SK-MEL-5 (cell line): Measurements from ENCODE around the gene TMEM35B. TPM values are rescaled to one million over a fixed set of nuclear protein-coding genes. Genes with fewer than 3 reads are reported as not detected.
"Not testable (repeated sequence)": the region's sequence is repeated elsewhere in the genome, so short reads cannot be mapped to it uniquely, and the experiment has no call there.

ENCODE experiments used
- DNase-seq: peaks from one replicate; pipeline ENCODE4 v3.0.0-alpha.2; 2016; ENCODE audit warnings: low read depth, low spot score
- in situ Hi-C: cut with HindIII; loops from 2 replicates; pipeline ENCODE4 v1.10.0; 2016; ENCODE audit warnings: low sequenced_read_pairs, high pct_unique_total_duplicates, low pct_unique_long_range_greater_than_20kb
- total RNA-seq: library from RNA; depleted of rRNA; stranded (reverse); fragments of >200 nt; shearing (Covaris generic); gene quantifications from 2 replicates; pipeline ENCODE4 v1.2.3, GENCODE V29; 2014

Gene TMEM35B
- total RNA-seq, 1 experiment from 2014 or later = 22.9 TPM

DNA sequence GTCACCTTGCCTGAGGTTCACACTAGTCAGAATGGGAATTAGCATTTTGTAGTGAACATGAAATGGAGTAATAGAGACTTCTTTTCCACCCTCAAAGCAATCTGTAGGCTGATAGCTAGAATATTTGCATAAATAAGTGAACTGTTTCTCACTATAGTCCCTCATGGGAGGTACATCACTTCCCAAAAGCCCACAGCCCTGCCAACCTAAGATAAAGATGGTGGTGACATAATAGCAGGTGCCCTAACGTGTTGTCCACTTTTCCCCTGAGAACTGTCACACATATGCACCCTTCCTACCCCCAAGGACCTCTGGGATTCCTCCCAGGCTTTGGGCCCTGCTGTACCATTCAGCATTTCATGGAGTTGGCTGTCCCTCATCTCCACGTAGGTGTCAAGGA is 4.4 kb downstream of the TMEM35B start:
- in situ Hi-C loops = no loop called here
- DNase-seq = no peak

DNA sequence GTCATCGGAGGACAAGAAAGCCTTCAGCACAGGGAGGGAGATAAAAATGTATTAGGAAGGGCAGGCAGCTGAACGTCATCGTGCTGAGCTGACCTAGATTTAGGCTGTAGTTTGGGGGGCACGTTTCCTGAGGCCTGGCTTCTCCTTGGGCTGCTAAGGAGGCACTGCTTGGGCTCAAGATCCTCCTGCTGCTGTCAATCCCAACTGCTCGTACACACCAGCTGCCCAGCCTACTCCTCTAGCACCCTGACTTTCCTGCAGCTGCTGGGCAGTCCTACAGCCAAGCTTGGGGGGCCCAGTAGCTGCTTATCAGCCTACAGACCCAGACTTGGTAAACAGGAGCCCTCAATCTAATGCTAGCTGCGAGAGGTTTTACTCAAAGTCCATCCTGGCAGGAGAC is 6.2 kb downstream of the TMEM35B start:
- in situ Hi-C loops = no loop called here
- no peak for DNase-seq

DNA sequence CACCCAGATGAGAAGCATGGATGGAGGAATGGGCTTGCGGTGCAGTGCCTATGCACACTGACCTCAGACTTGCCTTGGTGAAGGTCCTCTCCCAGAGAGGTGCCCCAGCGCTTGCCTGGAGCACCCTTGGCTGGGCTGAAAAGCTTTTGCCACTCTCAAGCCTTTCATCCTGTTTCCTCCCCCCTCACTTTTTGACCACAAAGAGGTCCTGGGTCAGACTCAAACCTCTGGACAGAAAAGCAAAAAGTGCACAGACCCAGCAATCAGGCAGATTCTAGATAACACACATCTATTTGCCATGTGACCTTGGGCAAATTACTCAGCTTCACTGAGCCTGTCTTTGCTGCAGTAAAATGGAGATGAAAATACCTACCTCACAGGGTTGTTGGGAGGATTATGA is 7.3 kb downstream of the TMEM35B start:
- DNase-seq = no peak
- in situ Hi-C loops = no loop called here

DNA sequence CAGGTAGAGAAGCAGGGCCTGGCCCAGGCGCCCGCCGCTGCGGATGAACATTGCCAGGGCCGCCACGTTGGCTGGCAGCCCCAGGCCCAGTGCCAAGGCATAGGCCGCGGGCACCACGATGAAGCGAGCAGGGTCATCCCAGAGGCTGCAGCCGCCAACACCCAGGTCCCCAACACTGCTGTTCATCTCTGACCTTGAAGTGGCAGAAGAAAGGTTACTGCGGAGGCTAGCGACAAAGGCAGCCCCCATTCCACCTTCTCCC is 8.0 kb downstream of the TMEM35B start:
- in situ Hi-C loops = no loop called here
- no peak for DNase-seq

- no peak for DNase-seq
- in situ Hi-C loops = no loop called here
Observed at GRCh38 chr1:34976384-34977209, 8.6 kb downstream of the TMEM35B start.

GRCh38 chr1:34975771-34976170 is 9.4 kb downstream of the TMEM35B start:
- in situ Hi-C loops = no loop called here
- DNase-seq = no peak

DNA sequence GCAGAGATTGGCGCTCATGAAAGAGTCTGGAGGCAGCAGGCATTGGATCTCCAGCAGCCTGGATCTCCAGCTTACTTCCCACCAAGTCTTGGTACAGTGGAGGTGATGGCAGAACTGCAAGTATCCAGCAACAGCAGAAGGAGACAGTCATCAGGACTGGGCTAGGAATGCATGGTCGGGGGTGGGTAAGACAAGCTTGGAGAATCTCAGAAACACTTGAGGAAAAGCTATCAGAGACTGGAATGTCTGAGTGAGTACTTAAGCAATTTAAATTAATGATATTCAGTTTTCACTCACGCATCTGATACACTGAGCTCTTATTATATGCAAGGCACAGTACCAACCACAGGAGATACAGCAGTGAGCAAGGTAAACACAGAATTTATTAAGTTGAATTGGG is 9.8 kb downstream of the TMEM35B start:
- in situ Hi-C loops = no loop called here
- DNase-seq = no peak

GRCh38 chr1:34974626-34975025 is 10.5 kb downstream of the TMEM35B start:
- in situ Hi-C loops = no loop called here
- no peak for DNase-seq

DNA sequence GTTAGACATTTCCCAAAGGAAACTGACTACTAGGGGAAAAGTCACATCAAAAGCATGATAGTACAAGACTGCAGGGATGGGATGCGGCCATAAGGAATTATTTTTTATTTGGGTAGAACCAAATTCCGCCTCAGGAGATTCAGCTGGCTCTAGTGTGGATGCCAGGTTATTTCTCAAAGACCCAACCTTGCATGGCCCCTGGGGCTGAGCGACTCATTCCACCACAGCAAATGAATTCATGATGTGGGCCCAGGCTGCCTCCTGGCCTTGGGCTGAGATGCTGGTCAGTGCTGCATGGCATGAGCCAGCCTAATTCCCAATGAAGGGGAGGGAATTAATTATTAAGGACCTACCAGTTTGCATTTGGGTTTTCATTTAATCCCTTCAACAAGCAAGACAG is 11.8 kb downstream of the TMEM35B start:
- no peak for DNase-seq
- in situ Hi-C loops = no loop called here

GRCh38 chr1:34970829-34971228 is 14.3 kb downstream of the TMEM35B start:
- DNase-seq = no peak
- in situ Hi-C loops = no loop called here

GRCh38 chr1:34970220-34970735 is 14.9 kb downstream of the TMEM35B start:
- DNase-seq = no peak
- in situ Hi-C loops = no loop called here

DNA sequence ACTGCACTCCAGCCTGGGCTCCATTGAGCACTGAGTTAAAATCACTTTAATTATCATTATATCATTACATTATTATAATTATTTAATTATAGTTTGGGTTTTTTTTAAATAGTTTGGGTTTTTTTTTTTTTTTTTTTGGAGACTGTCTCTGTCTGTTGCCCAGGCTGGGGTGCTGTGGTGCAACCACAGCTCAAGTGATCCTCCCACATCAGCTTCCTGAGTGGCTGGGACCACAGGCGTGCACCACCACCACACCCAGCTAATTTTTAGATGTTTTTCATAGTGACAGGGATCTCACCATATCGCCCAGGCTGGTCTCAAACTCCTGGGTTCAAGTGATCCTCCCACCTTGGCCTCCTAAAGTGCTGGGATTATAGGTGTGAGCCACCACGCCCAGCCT is 16.9 kb downstream of the TMEM35B start:
- DNase-seq, in situ Hi-C loops: not testable (repeated sequence)

DNA sequence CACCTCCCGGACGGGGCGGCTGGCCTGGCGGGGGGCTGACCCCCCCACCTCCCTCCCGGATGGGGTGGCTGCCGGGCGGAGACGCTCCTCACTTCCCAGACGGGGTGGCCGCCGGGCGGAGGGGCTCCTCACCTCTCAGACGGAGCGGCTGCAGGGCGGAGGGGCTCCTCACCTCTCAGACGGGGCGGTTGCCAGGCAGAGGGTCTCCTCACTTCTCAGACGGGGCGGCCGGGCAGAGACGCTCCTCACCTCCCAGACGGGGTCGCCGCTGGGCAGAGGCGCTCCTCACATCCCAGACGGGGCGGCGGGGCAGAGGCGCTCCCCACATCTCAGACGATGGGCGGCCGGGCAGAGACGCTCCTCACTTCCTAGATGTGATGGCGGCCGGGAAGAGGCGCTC is 17.5 kb downstream of the TMEM35B start:
- DNase-seq, in situ Hi-C loops: not testable (repeated sequence)

DNA sequence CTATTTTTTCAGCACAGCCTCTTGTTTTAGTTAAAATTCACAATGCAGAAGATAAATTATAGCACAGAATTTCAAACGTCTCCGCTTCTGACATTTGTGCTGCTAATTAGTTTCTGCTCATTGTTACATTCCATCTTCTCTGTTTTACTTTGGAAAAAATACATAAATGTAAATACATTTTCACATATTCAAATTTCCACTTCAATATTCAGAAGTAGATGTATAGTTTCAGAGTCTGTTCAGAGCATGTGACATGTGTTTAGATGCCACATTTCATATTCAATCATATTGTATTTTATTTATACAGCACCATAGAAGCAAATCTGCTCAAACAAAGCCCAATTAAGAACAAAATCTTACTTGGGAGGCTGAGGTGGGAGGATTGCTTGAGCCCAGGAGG is 19.6 kb downstream of the TMEM35B start:
- in situ Hi-C loops = no loop called here
- DNase-seq = no peak

DNA sequence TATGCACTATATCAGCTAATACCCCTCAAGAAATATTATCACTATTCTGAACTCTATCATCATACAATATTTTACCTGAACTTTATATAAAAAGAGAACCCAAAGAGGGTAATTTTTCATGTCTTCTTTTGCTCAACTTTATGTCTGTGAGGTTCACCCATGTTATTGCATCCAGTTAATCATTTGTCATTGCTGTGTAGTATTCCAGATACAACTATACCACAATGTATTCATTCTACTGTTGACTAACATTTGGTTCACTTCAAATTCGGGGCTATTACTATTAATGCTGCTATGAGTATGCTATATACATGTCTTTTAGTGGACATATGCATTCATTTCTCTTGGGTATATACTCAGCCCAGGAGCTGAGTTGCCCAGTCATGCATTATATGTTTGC is 34.7 kb downstream of the TMEM35B start:
- no peak for DNase-seq
- in situ Hi-C loops = no loop called here

DNA sequence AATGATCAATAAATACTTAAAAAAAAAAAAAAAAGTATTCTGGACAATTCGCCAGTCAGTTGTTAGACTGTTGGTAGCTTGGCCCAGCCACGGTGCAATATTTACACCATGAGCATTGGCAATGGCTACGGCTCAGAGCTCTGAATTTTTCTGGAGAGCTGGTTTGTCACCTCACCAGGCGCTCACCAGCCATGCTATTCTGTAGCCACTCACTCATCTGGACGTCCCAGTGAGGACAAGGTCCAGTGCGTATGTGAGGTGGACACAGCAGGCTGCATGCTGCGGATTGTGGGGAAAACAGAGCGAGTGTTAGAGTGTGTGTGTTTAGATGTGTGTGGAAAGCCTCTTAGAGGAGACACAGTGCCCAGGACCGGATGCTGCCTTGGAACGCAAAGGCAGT is 36.4 kb downstream of the TMEM35B start:
- DNase-seq, in situ Hi-C loops: not testable (repeated sequence)

GRCh38 chr1:34947641-34948314 is 37.4 kb downstream of the TMEM35B start:
- in situ Hi-C loops, DNase-seq: not testable (repeated sequence)

DNA sequence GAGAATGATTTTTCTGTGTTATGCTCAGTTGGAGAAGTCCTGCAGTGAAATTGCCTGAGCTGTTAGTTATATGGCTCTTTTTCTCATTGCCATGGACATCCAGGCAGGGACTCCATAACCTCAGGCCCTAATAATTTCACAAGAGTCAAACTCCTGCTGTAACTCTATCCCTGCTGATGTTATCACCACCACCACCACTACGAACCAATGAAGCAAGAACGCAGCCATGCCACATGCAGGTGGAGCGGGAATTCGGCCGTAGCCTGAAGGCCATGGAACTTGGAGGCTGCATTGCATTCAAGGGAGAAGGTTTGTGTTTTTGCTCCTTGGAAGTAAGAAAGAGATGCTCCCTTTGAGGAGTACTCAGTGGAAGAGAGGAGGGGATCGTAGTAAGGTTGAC is 38.9 kb downstream of the TMEM35B start:
- in situ Hi-C loops = no loop called here
- DNase-seq = no peak

DNA sequence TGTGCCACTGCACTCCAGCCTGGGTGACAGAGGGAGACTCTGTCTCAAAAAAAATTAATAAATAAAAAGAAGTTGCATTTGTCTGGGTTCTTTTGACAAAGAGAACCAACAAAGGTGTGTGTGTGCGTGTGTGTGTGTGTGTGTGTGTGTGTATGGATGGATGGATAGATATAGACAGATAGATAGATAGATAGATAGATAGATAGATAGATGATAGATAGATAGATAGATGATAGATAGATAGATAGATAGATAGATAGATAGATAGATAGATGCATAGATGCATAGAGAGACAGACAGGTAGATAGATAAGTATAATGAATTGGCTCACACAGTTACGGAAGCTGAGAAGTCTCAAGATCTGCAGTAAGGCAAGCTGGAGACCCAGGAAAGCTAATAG is 43.3 kb downstream of the TMEM35B start:
- in situ Hi-C loops, DNase-seq: not testable (repeated sequence)
